HEK293 (cell line): ENCODE data around the gene DIABLO.

Source experiments
- CTCF ChIA-PET: fragments of 350-600 bp; formaldehyde crosslinking; extraction: SDS; loops from one replicate; lab custom pipeline; 2021; ENCODE audit warnings: antibody characterized with exemption; lab: Yijun Ruan, JAX
- POLR2A ChIA-PET: fragments of 300-600 bp; formaldehyde crosslinking; extraction: SDS; loops from one replicate; lab custom pipeline; 2020; ENCODE audit warnings: antibody characterized with exemption, inconsistent platforms; lab: Yijun Ruan, JAX
- H3K27ac ChIP-seq: fragments of 200-500 bp; sonication (Bioruptor generic); 2 replicates; pipeline ENCODE4 v1.5.1; 2014; ENCODE audit warnings: low read depth, low read length, control low read depth, inconsistent platforms; ENCODE audit errors: extremely low read depth
- H3K36me3 ChIP-seq, 2 experiments: fragments of 200-500 bp in 1 of 2; sonication (Bioruptor generic) in 1 of 2; 1 replicate in 1 of 2; 2 replicates in 1 of 2; pipeline ENCODE4 v1.5.1; 2014 to 2017; ENCODE audit warnings: inconsistent platforms in 2 of 2, low read length in 2 of 2; ENCODE audit not compliant: control insufficient read depth in 2 of 2, insufficient read depth in 1 of 2
- H3K4me1 ChIP-seq: fragments of 200-500 bp; sonication (Bioruptor generic); 2 replicates; pipeline ENCODE4 v1.5.1; 2014; ENCODE audit warnings: mild to moderate bottlenecking, low read length, inconsistent platforms; ENCODE audit not compliant: control insufficient read depth, insufficient read depth
- H3K4me3 ChIP-seq: 2 replicates; pipeline ENCODE4 v1.5.1; 2011; ENCODE audit warnings: low read depth, mild to moderate bottlenecking, control low read depth, low read length, moderate library complexity
- H3K9me3 ChIP-seq: fragments of 200-500 bp; sonication (Bioruptor generic); 2 replicates; pipeline ENCODE4 v1.5.1; 2014; ENCODE audit warnings: low read depth, low read length, inconsistent platforms; ENCODE audit not compliant: control insufficient read depth, insufficient read depth
- GLI4 ChIP-seq: fragments of 450-650 bp; formaldehyde crosslinking; IDR thresholded peaks from 2 replicates; pipeline ENCODE4 v1.5.1; 2016; ENCODE audit warnings: missing biosample characterization, missing genetic modification characterization
- SP7 ChIP-seq: fragments of 450-650 bp; formaldehyde crosslinking; IDR thresholded peaks from 2 replicates; pipeline ENCODE4 v1.5.1; 2016; ENCODE audit warnings: missing biosample characterization, missing genetic modification characterization
- TRIM28 ChIP-seq: IDR thresholded peaks from 2 replicates; pipeline ENCODE4 v1.6.1; 2011; ENCODE audit warnings: low read length, control low read depth, borderline replicate concordance
- WT1 ChIP-seq: fragments of 450-650 bp; formaldehyde crosslinking; IDR thresholded peaks from 2 replicates; pipeline ENCODE4 v1.5.1; 2016; ENCODE audit warnings: missing biosample characterization, missing genetic modification characterization
- ZFP69B ChIP-seq: fragments of 450-650 bp; formaldehyde crosslinking; IDR thresholded peaks from 2 replicates; pipeline ENCODE4 v1.5.1; 2016; ENCODE audit warnings: missing biosample characterization, missing genetic modification characterization
- ZNF138 ChIP-seq: fragments of 450-650 bp; formaldehyde crosslinking; IDR thresholded peaks from 2 replicates; pipeline ENCODE4 v1.5.1; 2016; ENCODE audit warnings: missing biosample characterization, missing genetic modification characterization, borderline replicate concordance
- ZNF169 ChIP-seq: fragments of 450-650 bp; formaldehyde crosslinking; IDR thresholded peaks from 2 replicates; pipeline ENCODE4 v1.5.1; 2016; ENCODE audit warnings: missing biosample characterization, missing genetic modification characterization
- ZNF311 ChIP-seq: fragments of 450-650 bp; formaldehyde crosslinking; IDR thresholded peaks from 2 replicates; pipeline ENCODE4 v1.5.1; 2017; ENCODE audit warnings: missing biosample characterization, missing genetic modification characterization, borderline replicate concordance
- ZNF426 ChIP-seq: fragments of 450-650 bp; formaldehyde crosslinking; IDR thresholded peaks from 2 replicates; pipeline ENCODE4 v1.5.1; 2017; ENCODE audit warnings: missing biosample characterization, missing genetic modification characterization, mild to moderate bottlenecking, inconsistent platforms, moderate library complexity
- ZNF560 ChIP-seq: fragments of 450-650 bp; formaldehyde crosslinking; IDR thresholded peaks from 2 replicates; pipeline ENCODE4 v1.5.1; 2017; ENCODE audit warnings: missing biosample characterization, missing genetic modification characterization, borderline replicate concordance
- ZNF600 ChIP-seq: fragments of 450-650 bp; formaldehyde crosslinking; IDR thresholded peaks from 2 replicates; pipeline ENCODE4 v1.5.1; 2016; ENCODE audit warnings: missing biosample characterization, missing genetic modification characterization
- TF ChIP-seq, protein P1 (sequence below): fragments of 450-650 bp; formaldehyde crosslinking; IDR thresholded peaks from 2 replicates; pipeline ENCODE4 v1.5.1; 2016; ENCODE audit warnings: missing biosample characterization, missing genetic modification characterization
- TF ChIP-seq, protein P2 (sequence below): fragments of 450-650 bp; IDR thresholded peaks from 2 replicates; pipeline ENCODE4 v1.5.1; 2018; ENCODE audit warnings: missing biosample characterization, missing genetic modification characterization
- TF ChIP-seq, protein P3 (sequence below): fragments of 450-650 bp; formaldehyde crosslinking; IDR thresholded peaks from 2 replicates; pipeline ENCODE4 v1.5.1; 2016; ENCODE audit warnings: missing biosample characterization, missing genetic modification characterization
- TF ChIP-seq, protein P4 (sequence below): fragments of 450-650 bp; formaldehyde crosslinking; IDR thresholded peaks from 2 replicates; pipeline ENCODE4 v1.5.1; 2016; ENCODE audit warnings: missing biosample characterization, missing genetic modification characterization
- TF ChIP-seq, protein P5 (sequence below): fragments of 450-650 bp; formaldehyde crosslinking; IDR thresholded peaks from 2 replicates; pipeline ENCODE4 v1.5.1; 2016; ENCODE audit warnings: missing biosample characterization, missing genetic modification characterization, low read depth
- TF ChIP-seq, protein P6 (sequence below): fragments of 450-650 bp; formaldehyde crosslinking; IDR thresholded peaks from 2 replicates; pipeline ENCODE4 v1.5.1; 2017; ENCODE audit warnings: missing biosample characterization, mild to moderate bottlenecking, missing genetic modification characterization, moderate library complexity

The DIABLO gene

DNA sequence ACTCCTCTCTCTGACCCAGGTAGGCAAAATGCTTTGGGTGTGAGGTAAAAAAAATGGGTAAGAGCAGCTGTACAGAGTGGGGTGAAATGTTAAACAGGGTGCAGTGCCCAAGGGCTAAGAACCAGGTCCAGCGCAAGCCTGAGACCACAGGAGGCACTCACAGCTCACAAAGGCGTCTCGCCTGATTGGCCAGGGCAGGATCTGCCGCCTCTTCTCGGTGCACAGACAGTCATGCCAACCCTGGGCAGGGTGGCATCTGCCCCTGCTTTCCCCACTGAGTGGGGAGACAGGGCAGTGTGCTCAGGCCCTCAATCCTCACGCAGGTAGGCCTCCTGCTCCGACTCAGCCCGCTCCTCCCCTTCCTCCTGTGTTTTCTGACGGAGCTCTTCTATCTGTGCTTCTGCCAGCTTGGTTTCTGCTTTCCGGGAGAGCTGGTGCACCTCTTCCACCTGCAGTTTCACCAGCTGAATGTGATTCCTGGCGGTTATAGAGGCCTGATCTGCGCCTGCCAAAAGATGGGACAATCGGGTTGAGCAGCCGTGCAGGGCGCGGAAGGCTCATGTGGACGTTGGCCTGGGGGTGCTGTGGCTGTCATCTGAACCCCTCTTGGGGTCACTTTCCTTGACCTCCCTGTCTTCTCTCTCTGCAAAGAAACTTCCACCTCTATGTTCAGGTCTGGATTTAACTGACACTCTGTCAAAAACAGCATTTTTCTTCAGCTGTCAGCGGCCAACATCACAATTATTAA, 17.6 kb downstream of the DIABLO start:
- peaks cover 4% of the 10 kb centered on the region; the same call in 1 of the 2 replicates for H3K4me1 ChIP-seq
- peaks cover 49 to 57% of the 10 kb centered on the region in 2 experiments for H3K36me3 ChIP-seq
- TF ChIP-seq ZNF311 (tag by site-specific recombination) (no peak), ZNF560 (tag by site-specific recombination) (no peak), ZNF600 (tag by site-specific recombination) (0 out of 2 replicates have a peak, but pooled peaks have one; percentile 45)
- TF ChIP-seq, all 188 proteins: peak for 1
- ChIA-PET CTCF (interaction anchor here (1.0 kb wide), 1 partner anchor 93 kb away, joined by 3 read pairs; no protein-coding TSS in a partner anchor), POLR2A (interaction anchor here (0.5 to 1.2 kb wide), 2 partner anchors 13 to 15 kb away, joined by 3 to 5 read pairs; no protein-coding TSS in a partner anchor)
- Histone ChIP-seq H3K4me3 (no peak overlapping the region), H3K9me3 (no peaks in the 10 kb centered on the region), H3K27ac (no peak overlapping the region)

DNA sequence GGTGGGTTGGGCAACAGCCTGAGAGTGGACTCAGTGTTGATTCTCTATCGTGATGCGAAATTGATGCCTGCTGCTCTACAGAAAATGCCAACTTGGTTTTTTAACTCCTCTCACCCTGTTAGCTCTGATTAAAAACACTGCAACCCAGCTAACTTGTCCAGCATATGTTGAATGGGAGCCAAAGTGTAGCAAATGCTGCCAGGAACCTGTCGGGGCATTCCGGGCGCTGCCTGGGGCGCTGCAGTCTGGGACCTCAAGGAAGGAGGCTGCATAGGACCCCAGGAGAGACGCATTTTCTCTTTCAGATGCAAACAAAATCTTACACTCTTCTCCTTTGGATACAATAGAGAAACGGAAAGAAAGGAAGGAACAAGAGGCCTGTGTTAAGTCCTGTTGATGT, 18.5 kb downstream of the DIABLO start:
- Histone ChIP-seq H3K9me3 (no peaks in the 10 kb centered on the region), H3K4me3 (no peak overlapping the region), H3K27ac (no peak overlapping the region), H3K36me3 (peaks cover 41 to 49% of the 10 kb centered on the region in 2 experiments), H3K4me1 (peaks cover 6% of the 10 kb centered on the region; the same call in 1 of the 2 replicates)
- TF ChIP-seq, protein P1, sequence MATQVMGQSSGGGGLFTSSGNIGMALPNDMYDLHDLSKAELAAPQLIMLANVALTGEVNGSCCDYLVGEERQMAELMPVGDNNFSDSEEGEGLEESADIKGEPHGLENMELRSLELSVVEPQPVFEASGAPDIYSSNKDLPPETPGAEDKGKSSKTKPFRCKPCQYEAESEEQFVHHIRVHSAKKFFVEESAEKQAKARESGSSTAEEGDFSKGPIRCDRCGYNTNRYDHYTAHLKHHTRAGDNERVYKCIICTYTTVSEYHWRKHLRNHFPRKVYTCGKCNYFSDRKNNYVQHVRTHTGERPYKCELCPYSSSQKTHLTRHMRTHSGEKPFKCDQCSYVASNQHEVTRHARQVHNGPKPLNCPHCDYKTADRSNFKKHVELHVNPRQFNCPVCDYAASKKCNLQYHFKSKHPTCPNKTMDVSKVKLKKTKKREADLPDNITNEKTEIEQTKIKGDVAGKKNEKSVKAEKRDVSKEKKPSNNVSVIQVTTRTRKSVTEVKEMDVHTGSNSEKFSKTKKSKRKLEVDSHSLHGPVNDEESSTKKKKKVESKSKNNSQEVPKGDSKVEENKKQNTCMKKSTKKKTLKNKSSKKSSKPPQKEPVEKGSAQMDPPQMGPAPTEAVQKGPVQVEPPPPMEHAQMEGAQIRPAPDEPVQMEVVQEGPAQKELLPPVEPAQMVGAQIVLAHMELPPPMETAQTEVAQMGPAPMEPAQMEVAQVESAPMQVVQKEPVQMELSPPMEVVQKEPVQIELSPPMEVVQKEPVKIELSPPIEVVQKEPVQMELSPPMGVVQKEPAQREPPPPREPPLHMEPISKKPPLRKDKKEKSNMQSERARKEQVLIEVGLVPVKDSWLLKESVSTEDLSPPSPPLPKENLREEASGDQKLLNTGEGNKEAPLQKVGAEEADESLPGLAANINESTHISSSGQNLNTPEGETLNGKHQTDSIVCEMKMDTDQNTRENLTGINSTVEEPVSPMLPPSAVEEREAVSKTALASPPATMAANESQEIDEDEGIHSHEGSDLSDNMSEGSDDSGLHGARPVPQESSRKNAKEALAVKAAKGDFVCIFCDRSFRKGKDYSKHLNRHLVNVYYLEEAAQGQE (tag by site-specific recombination) = no peak
- TF ChIP-seq ZNF169 = no peak
- TF ChIP-seq, protein P2, sequence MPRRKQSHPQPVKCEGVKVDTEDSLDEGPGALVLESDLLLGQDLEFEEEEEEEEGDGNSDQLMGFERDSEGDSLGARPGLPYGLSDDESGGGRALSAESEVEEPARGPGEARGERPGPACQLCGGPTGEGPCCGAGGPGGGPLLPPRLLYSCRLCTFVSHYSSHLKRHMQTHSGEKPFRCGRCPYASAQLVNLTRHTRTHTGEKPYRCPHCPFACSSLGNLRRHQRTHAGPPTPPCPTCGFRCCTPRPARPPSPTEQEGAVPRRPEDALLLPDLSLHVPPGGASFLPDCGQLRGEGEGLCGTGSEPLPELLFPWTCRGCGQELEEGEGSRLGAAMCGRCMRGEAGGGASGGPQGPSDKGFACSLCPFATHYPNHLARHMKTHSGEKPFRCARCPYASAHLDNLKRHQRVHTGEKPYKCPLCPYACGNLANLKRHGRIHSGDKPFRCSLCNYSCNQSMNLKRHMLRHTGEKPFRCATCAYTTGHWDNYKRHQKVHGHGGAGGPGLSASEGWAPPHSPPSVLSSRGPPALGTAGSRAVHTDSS (tag by site-specific recombination) = no peak
- TF ChIP-seq TRIM28 = no peak
- TF ChIP-seq, protein P3, sequence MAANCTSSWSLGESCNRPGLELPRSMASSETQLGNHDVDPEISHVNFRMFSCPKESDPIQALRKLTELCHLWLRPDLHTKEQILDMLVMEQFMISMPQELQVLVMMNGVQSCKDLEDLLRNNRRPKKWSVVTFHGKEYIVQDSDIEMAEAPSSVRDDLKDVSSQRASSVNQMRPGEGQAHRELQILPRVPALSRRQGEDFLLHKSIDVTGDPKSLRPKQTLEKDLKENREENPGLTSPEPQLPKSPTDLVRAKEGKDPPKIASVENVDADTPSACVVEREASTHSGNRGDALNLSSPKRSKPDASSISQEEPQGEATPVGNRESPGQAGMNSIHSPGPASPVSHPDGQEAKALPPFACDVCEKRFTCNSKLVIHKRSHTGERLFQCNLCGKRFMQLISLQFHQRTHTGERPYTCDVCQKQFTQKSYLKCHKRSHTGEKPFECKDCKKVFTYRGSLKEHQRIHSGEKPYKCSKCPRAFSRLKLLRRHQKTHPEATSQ (tag by site-specific recombination) = no peak
- TF ChIP-seq ZNF138 (tag by site-specific recombination) = no peak
- TF ChIP-seq WT1 (tag by site-specific recombination) = no peak
- ChIA-PET POLR2A (interaction anchor here (1.2 kb wide), 1 partner anchor 14 kb away, joined by 3 read pairs; no protein-coding TSS in a partner anchor), CTCF (interaction anchor here (1.0 kb wide), 1 partner anchor 94 kb away, joined by 3 read pairs; no protein-coding TSS in a partner anchor)

DNA sequence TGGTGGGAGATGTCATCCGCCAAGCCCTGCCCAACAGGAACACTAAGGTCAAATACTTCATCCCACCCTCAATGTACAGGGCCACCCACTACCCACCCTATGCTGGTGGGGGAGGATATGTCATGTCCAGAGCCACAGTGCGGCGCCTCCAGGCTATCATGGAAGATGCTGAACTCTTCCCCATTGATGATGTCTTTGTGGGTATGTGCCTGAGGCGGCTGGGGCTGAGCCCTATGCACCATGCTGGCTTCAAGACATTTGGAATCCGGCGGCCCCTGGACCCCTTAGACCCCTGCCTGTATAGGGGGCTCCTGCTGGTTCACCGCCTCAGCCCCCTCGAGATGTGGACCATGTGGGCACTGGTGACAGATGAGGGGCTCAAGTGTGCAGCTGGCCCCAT, 18.9 kb downstream of the DIABLO start:
- ChIA-PET CTCF (no interaction called here), POLR2A (no interaction called here)
- H3K4me1 ChIP-seq = peaks cover 6% of the 10 kb centered on the region; the same call in 1 of the 2 replicates
- peaks cover 36 to 45% of the 10 kb centered on the region in 2 experiments for H3K36me3 ChIP-seq
- no peaks in the 10 kb centered on the region for H3K9me3 ChIP-seq
- H3K4me3 ChIP-seq = no peak overlapping the region
- H3K27ac ChIP-seq = no peak overlapping the region
- TF ChIP-seq ZNF426 (tag by site-specific recombination) (no peak), GLI4 (tag by site-specific recombination) (no peak), ZFP69B (tag by site-specific recombination) (no peak), SP7 (tag by site-specific recombination) (no peak)
- TF ChIP-seq, protein P4, sequence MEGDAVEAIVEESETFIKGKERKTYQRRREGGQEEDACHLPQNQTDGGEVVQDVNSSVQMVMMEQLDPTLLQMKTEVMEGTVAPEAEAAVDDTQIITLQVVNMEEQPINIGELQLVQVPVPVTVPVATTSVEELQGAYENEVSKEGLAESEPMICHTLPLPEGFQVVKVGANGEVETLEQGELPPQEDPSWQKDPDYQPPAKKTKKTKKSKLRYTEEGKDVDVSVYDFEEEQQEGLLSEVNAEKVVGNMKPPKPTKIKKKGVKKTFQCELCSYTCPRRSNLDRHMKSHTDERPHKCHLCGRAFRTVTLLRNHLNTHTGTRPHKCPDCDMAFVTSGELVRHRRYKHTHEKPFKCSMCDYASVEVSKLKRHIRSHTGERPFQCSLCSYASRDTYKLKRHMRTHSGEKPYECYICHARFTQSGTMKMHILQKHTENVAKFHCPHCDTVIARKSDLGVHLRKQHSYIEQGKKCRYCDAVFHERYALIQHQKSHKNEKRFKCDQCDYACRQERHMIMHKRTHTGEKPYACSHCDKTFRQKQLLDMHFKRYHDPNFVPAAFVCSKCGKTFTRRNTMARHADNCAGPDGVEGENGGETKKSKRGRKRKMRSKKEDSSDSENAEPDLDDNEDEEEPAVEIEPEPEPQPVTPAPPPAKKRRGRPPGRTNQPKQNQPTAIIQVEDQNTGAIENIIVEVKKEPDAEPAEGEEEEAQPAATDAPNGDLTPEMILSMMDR (tag by site-specific recombination) = no peak
- TF ChIP-seq, protein P5, sequence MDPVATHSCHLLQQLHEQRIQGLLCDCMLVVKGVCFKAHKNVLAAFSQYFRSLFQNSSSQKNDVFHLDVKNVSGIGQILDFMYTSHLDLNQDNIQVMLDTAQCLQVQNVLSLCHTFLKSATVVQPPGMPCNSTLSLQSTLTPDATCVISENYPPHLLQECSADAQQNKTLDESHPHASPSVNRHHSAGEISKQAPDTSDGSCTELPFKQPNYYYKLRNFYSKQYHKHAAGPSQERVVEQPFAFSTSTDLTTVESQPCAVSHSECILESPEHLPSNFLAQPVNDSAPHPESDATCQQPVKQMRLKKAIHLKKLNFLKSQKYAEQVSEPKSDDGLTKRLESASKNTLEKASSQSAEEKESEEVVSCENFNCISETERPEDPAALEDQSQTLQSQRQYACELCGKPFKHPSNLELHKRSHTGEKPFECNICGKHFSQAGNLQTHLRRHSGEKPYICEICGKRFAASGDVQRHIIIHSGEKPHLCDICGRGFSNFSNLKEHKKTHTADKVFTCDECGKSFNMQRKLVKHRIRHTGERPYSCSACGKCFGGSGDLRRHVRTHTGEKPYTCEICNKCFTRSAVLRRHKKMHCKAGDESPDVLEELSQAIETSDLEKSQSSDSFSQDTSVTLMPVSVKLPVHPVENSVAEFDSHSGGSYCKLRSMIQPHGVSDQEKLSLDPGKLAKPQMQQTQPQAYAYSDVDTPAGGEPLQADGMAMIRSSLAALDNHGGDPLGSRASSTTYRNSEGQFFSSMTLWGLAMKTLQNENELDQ (tag by site-specific recombination) = no peak
- TF ChIP-seq, protein P6, sequence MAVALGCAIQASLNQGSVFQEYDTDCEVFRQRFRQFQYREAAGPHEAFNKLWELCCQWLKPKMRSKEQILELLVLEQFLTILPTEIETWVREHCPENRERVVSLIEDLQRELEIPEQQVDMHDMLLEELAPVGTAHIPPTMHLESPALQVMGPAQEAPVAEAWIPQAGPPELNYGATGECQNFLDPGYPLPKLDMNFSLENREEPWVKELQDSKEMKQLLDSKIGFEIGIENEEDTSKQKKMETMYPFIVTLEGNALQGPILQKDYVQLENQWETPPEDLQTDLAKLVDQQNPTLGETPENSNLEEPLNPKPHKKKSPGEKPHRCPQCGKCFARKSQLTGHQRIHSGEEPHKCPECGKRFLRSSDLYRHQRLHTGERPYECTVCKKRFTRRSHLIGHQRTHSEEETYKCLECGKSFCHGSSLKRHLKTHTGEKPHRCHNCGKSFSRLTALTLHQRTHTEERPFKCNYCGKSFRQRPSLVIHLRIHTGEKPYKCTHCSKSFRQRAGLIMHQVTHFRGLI (tag by site-specific recombination) = no peak
